ENCODE data around the gene KCNJ9.

The KCNJ9 gene

GRCh38 chr1:160097911-160098851 lies 16.8 kb downstream of the KCNJ9 start, which contains the start of gene IGSF8:
Gene IGSF8 (minus strand): TSS chr1:160098619. CDS start chr1:160098472, 147 bp downstream.
- H3K4me3 ChIP-seq (ENCODE audit: low read length), result peak within 1 kb of the TSS; percentile 62
- peak; percentile 93 for DNase-seq (ENCODE audit: low read depth)
- TF ChIP-seq, protein P1, sequence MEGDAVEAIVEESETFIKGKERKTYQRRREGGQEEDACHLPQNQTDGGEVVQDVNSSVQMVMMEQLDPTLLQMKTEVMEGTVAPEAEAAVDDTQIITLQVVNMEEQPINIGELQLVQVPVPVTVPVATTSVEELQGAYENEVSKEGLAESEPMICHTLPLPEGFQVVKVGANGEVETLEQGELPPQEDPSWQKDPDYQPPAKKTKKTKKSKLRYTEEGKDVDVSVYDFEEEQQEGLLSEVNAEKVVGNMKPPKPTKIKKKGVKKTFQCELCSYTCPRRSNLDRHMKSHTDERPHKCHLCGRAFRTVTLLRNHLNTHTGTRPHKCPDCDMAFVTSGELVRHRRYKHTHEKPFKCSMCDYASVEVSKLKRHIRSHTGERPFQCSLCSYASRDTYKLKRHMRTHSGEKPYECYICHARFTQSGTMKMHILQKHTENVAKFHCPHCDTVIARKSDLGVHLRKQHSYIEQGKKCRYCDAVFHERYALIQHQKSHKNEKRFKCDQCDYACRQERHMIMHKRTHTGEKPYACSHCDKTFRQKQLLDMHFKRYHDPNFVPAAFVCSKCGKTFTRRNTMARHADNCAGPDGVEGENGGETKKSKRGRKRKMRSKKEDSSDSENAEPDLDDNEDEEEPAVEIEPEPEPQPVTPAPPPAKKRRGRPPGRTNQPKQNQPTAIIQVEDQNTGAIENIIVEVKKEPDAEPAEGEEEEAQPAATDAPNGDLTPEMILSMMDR (IDR thresholded peaks at IDR 0.05; ENCODE audit: insufficient read depth, low read depth, low read length, missing control alignments), result no peak

- TF ChIP-seq, protein P1 (IDR thresholded peaks at IDR 0.05; ENCODE audit: insufficient read depth, low read depth, low read length, missing control alignments), result no peak
- DNase-seq (ENCODE audit: low read depth), result peak; percentile 95
- H3K4me3 ChIP-seq (ENCODE audit: low read length), result peak overlapping the region; percentile 45
Measured at GRCh38 chr1:160098852-160099561, 17.7 kb downstream of the KCNJ9 start.

DNA sequence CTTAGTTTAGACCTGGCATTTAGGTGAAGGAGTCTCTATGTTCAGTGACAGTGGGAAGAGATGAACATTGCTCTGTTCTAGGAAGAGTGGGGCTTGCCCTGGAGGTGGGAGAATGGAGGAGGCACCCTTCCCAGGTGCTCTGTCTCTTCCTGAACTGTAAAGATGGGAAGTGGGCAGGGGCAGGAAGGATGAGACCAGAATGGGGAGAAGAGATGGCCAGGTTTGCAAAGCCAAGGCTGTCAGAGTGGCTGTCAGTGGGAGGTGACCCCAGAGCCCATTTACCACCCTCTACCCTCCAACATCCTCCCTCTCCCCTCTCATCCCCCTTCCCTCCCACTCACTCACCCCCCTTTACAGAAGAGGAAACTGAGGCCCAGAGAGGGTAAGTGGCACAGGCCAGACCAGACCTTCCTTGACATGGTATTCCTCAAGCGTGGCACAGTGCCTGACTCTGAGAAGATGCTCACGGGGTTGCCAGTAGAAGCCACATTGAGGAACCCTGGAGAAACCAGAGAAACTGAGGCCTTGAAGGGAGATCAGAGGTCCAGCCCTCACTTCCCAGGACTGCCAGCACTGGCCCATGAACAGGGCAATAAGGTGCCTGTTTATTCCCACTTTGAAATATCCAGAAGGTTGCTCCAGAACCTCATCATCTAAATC lies 18.5 kb downstream of the KCNJ9 start:
- no peak for DNase-seq (ENCODE audit: low read depth)
- H3K4me3 ChIP-seq (ENCODE audit: low read length), result no peak overlapping the region
- TF ChIP-seq, protein P1 (IDR thresholded peaks at IDR 0.05; ENCODE audit: insufficient read depth, low read depth, low read length, missing control alignments), result no peak

DNA sequence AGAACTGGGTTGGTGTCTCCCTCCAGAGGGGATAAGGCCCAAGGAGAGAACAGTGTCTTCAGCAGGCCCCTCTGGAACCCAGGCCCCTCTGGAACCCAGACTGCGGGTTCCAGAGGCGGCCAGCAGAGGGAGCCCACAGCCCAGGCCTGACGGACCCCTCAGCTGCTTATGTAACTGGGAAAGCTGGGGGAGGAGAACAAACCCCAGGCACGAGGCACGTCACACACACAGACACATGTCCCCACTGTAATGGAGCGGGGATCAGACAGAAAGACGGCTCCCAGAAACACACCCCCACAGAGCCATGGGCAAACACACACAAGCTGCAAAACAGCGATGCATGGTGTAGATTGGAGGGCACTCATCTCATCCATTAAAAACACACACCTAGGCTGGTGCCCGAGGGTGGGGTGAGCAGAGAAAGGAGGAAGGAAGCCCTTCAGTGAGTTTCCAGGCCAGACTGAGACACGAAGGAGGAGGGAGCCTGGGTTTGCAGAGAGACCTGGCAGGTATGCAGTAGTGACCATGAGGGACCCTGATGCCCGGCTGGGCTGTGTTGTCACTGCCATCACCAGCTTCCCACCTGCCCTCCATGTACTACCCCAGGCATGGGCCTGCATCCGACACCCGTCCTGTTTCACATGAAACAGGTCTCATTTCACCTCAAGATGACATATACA lies 19.8 kb downstream of the KCNJ9 start:
- DNase-seq (ENCODE audit: low read depth), result peak; percentile 70
- no peak overlapping the region for H3K4me3 ChIP-seq (ENCODE audit: low read length)
- TF ChIP-seq, protein P1 (IDR thresholded peaks at IDR 0.05; ENCODE audit: insufficient read depth, low read depth, low read length, missing control alignments), result peak; percentile 97

GRCh38 chr1:160101717-160102522 lies 20.6 kb downstream of the KCNJ9 start:
- TF ChIP-seq, protein P1 (IDR thresholded peaks at IDR 0.05; ENCODE audit: insufficient read depth, low read depth, low read length, missing control alignments), result no peak
- H3K4me3 ChIP-seq (ENCODE audit: low read length), result no peak overlapping the region
- no peak for DNase-seq (ENCODE audit: low read depth)

Data from epithelial cell of esophagus (primary cell).